Raji (cell line): ENCODE results near the gene PSMD6.

ENCODE experiments used
- POLR2A ChIP-seq: IDR thresholded peaks from 2 replicates; pipeline ENCODE4 v1.6.1; 2011; ENCODE audit warnings: low read depth, low read length, control low read depth; ENCODE audit not compliant: insufficient read depth

PSMD6 gene

DNA sequence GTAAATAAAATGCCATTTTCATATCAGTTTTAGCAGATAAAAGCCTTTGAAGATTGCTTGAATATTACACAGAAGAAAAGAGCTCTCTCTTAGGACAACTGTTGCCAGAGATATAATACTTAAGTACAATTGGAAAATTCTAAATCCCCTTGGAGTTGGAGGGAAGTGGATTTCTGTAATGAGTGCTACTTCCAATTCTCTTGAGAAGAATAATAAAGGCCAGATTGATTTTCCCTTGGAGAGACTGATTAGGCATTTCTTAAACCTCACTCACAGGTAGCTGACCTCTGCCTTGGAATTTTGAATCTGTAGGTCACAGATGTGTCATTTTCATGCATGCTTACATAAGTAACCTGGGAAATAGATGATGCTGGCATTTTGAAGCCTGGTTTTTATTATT, 29.8 kb upstream of the PSMD6 start:
- TF ChIP-seq POLR2A = no peak

DNA sequence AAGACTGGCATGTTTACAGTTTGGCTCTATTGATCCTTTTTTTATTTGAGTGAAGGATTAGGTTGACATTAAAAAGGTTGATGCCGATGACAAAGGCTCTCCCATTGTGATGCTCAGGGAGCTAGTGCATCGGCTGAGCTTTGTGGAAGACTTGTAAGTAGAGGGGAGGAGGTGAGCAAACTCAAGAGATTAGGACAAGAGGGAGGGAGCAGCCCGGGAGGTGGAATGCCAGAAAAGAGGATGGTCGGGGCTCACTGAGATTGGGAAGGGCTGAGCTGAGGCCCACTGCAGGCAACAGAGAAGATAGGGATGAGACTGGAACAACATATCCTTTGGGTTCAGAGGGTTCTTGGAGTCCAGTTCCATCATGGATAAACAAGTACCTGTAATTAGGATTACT, 26.5 kb upstream of the PSMD6 start:
- no peak for TF ChIP-seq POLR2A

DNA sequence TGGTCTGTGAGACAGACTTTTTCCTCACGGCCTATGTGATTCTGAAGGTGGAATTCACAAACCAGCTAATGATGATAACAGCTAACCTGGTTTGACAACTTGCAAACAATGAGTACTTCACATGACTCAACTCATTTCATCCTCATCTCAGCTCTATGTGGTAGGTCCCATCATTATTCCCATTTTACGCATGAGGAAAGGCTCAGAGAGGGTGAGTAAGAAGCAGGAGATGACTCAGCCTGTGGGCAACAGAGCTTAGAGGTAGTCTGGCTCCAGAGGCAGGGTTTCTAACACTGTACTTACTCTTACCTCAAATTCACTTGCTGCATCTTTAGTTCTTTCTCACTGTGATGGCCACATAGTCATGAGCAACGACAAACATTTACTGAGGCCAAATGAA, 25.8 kb upstream of the PSMD6 start:
- no peak for TF ChIP-seq POLR2A

DNA sequence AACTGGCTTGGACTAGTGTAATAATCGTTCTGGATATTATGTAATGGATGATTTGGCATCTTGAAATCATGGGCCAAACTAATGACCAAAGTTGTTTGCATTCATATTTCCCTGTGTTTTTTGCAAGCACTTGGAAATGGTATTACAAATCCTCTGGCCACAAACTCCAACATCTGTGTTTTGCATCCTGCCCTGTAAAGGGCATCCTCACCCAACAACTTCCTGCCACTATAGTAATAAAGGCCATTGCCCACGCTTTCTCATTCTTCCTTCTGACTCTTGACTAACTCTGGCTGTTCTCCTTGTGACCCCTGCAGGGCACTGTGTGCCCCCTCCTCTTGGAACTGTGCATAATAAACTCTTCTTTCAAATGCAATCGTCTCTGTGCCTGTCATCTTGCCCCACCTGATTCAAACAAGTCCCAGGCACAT, 25.4 kb upstream of the PSMD6 start:
- TF ChIP-seq POLR2A = no peak

DNA sequence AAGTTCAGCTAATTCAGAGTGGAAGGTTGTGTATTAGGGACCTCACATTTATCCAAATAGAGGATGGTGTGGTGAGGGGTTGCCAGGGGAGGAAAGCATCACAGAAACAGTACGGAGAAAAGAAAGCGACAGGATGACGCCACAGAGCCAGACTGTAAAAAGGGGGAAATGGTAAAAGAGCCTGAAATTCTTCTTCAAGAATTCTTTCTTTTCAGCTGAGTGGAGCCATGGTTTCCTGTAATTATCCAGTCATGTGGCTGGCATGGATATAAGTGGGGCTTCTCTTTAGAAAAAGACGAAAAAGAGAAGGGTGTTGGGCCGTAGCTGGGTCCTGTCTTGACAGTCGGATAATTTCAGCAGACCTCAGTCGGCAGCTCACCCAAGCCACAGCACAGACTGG, 24.5 kb upstream of the PSMD6 start:
- TF ChIP-seq POLR2A = no peak

DNA sequence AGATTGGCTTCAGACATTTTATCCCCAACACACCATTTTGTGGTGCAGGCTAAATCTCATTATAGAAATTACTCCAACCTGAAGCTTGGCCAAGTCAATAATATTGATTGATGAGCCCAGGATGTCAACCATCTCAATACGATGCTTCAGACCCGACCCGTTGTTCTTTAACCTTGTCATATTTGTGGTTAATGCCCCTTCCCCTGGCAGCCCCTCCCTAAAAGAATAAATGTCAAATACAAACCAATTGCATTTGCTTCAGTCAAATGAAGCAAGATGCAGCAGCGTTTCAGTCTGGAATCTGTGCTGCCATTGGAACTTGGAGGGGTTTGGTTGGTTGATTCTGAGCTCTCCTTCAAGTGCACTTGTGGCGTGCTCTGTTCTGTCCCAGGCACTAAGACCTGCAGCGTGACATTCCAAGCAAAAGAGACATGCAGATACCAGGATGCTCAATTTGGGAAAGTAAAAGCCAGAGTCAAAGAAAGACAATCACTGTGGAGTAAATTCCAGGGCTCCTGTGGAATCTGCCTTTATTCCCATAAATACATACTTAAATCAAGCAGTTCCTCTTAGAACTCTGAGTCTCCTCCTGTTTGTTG, 23.8 kb upstream of the PSMD6 start:
- TF ChIP-seq POLR2A = no peak

DNA sequence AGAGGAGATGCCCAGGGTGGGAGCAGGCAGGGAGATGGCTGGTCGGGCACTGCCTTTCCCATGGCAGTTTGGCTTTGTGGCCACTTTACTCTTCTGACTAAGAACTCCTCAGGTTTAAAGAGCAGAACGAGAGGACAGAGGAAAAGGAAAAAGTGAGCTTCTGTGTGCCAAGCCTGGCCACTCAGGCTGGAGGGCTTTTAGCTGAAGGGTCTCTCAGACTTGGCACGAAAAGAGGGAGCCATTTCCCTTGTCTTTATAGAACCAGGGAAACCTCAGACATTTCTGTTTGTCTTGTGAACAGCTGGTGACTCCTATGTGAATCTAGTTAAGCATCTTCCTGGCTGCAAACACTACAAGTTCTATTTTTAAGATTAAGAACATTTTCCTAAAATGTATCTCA, 23.3 kb upstream of the PSMD6 start:
- no peak for TF ChIP-seq POLR2A

DNA sequence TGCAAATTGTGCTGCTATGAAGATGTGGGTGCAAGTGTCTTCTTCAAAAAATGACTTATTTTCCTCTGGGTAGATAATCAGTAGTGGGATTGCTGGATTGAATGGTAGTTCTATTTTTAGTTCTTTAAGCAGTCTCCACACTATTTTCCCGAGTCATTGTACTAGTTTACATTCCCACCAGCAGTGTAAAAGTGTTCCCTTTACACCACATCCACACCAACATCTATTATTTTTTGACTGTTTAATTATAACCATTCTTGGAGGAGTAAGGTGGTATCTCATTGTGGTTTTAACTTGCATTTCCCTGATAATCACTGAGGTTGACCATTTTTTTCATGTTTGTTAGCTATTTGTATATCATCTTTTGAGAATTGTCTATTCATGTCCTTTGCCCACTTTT, 19.7 kb upstream of the PSMD6 start:
- no peak for TF ChIP-seq POLR2A

DNA sequence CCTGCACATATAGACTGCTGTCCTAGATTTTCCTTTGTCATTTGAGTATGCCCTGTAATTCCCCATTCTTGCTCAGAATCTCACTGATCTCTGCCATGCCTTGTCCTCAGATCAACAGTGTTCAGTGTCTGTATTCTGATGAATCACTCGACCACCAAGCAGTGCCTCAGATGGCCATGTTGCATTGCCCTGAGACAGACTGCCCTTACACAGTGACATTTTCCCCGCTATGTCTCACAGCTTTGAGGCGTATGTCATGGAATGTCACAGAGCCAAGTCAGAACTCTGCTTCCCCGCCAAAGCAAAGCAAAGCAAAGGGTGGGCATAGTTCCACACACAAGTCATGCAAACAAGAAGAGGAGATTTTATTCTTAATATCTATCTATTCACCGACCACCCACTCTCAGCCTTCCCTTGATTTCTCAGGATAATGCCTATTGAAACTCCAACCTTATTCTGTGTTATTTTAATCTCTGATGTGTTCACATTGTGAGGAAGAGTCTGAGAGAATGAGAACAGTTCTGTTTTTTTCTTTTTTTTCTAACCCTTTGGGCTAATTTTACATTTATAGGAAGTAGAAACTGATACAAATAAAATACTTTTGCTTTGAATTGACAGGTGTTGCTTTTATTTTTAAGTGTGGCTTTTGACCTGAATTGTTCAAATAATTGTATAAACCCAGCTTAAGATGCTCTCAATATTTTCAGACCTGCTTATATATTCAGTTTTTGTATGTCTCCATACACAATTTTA, 16.9 kb upstream of the PSMD6 start:
- TF ChIP-seq POLR2A = no peak

DNA sequence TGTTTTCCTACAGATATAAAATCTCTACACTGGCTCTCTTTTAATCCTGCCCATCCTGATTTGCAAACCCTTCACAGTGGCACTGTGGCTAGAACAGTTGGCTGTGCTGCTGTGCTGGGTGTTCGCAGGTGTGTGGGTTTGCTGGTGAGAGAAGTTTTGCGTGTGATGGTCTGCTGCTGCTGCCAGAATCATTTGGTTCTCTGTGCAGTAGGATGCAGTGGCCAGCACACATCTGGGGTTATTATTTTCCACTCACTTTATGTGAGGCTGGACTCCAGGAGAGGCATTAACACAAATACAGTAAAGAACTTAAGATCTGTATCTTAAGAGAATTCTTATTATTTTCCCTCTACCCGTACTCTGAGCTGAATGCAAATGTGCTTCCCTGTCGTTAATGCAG, 16.0 kb upstream of the PSMD6 start:
- no peak for TF ChIP-seq POLR2A

DNA sequence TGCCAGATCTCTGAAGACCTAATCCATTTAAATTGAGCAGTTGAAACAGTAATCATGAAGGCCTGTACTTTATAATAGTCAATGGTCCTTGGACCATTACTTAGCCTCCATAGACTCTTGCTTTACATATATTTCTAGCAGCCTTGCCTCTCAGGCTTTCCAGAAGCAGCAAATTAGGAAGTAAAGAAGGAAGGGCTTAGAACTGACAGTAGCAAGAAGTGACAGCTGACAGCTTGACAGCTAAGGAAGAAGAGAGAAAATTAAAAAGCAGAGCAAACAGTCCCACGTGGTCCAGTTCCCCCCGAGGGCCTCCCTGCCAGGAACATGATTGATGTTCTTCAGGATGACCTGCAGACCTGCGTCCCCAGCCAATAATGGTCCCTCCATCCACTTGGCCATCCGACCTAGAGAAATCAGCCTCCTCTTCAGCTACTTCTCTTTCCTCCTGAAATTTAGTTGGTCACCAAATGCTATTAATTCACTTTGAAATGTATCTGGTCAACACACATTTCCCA, 15.0 kb upstream of the PSMD6 start:
- TF ChIP-seq POLR2A = no peak

DNA sequence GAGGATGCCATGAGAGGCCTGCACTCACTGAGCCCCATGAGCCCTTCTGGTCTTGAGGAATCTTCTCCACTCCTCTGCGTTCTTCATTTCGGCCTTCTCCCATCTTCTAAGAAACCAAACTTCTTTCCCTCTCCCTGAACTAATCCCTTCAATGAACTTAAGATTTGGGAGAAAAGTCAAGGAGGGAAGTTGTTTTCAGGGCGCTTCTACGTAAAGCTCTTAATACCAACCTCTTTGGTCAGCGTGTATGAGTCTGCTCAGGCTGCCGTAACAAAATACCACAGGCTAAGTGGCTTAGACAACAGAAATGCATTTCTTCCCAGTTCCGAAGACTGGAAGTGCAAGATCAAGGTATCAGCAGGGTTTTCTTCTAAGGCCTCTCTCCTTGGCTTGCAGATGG, 13.8 kb upstream of the PSMD6 start:
- no peak for TF ChIP-seq POLR2A

DNA sequence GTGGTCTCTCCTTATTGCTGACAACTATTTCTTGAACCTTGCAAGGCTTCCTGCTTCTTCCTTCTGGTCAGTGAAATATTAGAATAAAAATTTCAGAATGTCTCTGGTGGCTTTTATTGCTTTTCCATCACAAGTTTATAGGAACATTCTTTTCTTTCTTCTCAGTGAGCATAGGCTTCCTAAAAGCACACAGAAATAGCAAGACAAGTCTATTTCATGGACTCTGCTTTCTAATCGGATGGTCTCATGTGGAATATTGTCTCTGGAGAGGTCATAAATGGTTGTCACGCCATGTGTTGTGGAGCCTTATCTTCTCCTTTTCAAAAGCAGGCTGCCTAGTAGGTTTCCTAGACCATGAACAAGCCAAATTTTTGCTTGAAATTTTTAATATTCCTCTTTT, 9.8 kb upstream of the PSMD6 start:
- no peak for TF ChIP-seq POLR2A

DNA sequence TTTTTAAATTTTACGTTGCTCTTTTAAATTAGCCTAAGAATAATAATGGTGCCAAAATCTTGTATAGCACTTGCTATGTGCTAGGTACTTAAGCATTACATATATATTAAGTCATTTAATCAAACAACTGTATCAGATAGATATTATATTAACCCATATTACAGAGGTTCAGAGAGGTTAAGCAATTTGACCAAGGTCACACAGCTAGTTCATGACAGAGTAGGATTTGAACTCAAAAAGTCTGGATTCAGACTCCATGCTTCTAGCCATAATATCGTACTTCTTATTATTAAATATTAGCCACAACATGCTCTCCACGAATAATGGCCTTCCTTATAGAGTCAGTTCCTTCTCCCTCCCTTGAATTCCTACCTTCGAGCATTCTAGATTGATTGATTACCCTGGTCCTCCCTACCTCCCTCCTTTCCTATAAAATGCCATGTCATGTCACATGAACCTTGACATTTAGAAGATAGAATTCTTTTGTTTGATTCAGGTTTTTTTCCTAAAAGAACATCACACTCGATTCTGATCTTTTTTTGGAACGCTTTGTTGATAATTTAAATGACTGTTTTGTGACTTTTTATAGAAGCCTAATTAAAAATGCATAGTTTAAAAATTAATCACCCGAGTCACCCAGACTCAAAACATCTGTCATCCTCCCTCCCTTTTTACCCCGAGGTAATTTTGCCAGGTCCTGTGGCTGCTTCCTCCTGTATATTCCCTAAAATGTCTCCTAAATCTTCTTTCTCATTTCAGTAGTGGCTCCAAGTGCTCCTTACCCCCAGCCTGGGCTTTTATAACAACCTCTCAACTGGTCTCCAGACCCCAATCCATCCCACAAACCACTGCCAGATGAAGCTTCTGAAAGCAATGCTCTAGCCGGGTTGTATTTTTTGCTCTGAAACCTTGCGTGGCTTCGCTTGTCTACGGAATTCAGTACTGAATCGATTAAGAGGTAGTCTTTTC, 8.5 kb upstream of the PSMD6 start:
- no peak for TF ChIP-seq POLR2A

DNA sequence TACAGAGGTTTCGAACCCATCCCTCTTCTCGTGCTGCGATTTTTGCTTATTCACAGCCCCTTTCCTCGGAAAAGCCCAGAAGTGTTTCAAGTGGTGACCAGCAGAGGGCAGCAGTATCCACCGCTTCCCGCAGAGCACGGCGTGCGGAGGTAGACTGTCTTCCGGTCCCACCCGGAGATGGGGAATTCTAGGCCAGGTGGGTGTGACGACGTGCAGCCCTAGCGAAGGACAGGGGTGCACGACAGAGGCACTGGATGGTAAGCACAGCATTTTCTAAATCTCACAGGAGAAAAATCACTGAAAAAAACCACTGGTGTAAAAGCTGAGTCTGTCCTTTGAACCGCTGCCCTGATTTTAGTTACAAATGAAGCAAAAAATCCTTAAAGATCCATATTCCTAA, 7.4 kb upstream of the PSMD6 start:
- no peak for TF ChIP-seq POLR2A
